ENCODE results near the gene SENP5. TPM values are rescaled to one million over a fixed set of nuclear protein-coding genes. Genes with fewer than 3 reads are reported as not detected.
"Not testable (repeated sequence)": the region's sequence is repeated elsewhere in the genome, so short reads cannot be mapped to it uniquely, and the experiment has no call there.

SENP5 gene
- total and polyA plus RNA-seq, 4 donors = 3.9 to 26.9 (median 14.3) TPM

DNA sequence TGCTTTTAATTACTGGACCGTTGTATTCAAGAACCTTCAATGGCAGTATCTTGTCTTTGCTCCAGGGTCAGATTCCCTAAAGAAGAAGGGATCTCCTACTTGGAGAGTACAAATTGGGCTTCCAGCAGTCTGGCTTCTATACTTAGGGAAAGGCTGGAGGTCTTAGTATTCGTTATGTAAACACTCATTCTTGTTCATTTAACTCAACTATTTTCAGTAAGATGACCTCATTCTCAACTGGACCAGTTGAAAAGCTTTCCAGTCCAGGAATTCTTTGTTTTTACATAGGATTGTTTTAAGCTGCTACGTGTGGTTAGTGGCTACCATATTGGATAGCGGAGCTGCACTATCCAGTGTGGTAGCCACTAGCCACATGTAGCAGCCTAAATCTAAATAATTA is 4.6 kb downstream of the SENP5 start:
- Histone ChIP-seq H3K27ac (ENCODE audit: low read depth in 1 of 2, low read length in 2 of 2) (no peak overlapping the region), H3K4me3 (ENCODE audit: low read depth in 1 of 3, low read length in 3 of 3) (no peak overlapping the region), H3K9me3 (ENCODE audit: control insufficient read depth in 4 of 4, low read length in 3 of 4) (no peaks in the 10 kb centered on the region), H3K27me3 (ENCODE audit: control insufficient read depth in 4 of 4, insufficient read depth in 4 of 4, low read length in 3 of 4) (no peaks in the 10 kb centered on the region), H3K4me1 (ENCODE audit: control insufficient read depth in 4 of 4, insufficient read depth in 4 of 4, low read length in 3 of 4) (peaks cover 8 to 20% (median 15%) of the 10 kb centered on the region in 4 donors), H3K36me3 (ENCODE audit: control insufficient read depth in 4 of 4, insufficient read depth in 3 of 4, low read depth in 1 of 4, low read length in 3 of 4) (peaks cover 0 to 3% (median 0%) of the 10 kb centered on the region in 4 donors), H3K9ac (ENCODE audit: low read depth in 1 of 2, low read length in 2 of 2) (no peak overlapping the region)
- no peak for DNase-seq (ENCODE audit: low spot score)
- WGBS = 93% methylated on average over 4 of the region's 4 CpGs
- TF ChIP-seq, protein P1, sequence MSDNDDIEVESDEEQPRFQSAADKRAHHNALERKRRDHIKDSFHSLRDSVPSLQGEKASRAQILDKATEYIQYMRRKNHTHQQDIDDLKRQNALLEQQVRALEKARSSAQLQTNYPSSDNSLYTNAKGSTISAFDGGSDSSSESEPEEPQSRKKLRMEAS (IDR thresholded peaks at IDR 0.05) = no peak
- TF ChIP-seq, protein P2, sequence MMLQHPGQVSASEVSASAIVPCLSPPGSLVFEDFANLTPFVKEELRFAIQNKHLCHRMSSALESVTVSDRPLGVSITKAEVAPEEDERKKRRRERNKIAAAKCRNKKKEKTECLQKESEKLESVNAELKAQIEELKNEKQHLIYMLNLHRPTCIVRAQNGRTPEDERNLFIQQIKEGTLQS (IDR thresholded peaks at IDR 0.05) = no peak
- no peak for TF ChIP-seq RXRA (IDR thresholded peaks at IDR 0.05)
- TF ChIP-seq, protein P3, sequence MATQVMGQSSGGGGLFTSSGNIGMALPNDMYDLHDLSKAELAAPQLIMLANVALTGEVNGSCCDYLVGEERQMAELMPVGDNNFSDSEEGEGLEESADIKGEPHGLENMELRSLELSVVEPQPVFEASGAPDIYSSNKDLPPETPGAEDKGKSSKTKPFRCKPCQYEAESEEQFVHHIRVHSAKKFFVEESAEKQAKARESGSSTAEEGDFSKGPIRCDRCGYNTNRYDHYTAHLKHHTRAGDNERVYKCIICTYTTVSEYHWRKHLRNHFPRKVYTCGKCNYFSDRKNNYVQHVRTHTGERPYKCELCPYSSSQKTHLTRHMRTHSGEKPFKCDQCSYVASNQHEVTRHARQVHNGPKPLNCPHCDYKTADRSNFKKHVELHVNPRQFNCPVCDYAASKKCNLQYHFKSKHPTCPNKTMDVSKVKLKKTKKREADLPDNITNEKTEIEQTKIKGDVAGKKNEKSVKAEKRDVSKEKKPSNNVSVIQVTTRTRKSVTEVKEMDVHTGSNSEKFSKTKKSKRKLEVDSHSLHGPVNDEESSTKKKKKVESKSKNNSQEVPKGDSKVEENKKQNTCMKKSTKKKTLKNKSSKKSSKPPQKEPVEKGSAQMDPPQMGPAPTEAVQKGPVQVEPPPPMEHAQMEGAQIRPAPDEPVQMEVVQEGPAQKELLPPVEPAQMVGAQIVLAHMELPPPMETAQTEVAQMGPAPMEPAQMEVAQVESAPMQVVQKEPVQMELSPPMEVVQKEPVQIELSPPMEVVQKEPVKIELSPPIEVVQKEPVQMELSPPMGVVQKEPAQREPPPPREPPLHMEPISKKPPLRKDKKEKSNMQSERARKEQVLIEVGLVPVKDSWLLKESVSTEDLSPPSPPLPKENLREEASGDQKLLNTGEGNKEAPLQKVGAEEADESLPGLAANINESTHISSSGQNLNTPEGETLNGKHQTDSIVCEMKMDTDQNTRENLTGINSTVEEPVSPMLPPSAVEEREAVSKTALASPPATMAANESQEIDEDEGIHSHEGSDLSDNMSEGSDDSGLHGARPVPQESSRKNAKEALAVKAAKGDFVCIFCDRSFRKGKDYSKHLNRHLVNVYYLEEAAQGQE (IDR thresholded peaks at IDR 0.05) = no peak
- TF ChIP-seq HNF4G (IDR thresholded peaks at IDR 0.05) = no peak
- no peak for TF ChIP-seq FOXA1 (IDR thresholded peaks at IDR 0.05)
- TF ChIP-seq RAD21 (IDR thresholded peaks at IDR 0.05) = no peak
- TF ChIP-seq FOXA2 (IDR thresholded peaks at IDR 0.05) = no peak

DNA sequence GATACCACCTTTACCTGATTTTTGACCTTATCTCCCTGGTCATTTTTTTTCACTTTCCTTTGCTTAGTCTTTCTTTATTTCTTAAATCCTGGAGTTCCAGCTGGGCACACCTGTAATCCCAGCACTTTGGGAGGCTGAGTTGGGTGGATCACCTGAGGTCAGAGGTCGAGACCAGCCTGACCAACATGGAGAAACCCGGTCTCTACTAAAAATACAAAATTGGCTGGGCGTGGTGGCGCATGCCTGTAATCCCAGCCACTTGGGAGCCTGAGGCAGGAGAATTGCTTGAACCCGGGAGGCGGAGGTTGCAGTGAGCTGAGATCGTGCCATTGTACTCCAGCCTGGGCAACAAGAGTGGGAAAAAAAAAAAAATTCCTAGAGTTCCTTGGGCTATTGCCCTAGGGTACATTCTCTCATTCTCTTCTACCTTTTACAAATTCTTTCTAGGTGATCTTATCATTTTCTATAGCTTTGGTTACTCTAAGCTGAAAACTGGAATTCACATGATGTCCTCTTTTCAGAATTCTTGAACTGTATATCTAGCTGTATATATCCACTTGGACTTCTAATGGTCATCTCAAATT is 6.9 kb downstream of the SENP5 start:
- H3K27me3 ChIP-seq (ENCODE audit: control insufficient read depth in 4 of 4, insufficient read depth in 4 of 4, low read length in 3 of 4); DNase-seq (ENCODE audit: low spot score); H3K4me1 ChIP-seq (ENCODE audit: control insufficient read depth in 4 of 4, insufficient read depth in 4 of 4, low read length in 3 of 4): not testable (repeated sequence)

DNA sequence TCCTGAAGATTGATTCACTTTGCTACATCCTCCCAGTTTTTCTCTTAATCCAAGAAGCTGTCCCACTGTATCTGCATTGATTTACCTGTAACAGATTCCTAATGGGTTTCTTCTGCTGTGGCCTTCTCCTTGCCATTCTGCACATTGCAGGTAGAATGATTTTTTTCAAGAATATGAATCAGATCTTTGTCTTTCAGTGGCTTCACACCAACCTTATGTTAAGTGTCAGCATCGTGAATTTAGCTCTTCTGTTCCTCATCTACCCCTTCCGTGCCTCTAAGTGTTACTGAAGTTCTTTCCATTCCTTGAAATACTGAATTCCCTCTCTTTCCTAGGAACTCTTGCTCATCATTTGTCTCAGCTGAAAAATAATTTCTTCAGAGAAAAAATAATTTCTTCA is 7.5 kb downstream of the SENP5 start:
- DNase-seq (ENCODE audit: low spot score) = no peak
- Histone ChIP-seq H3K4me1 (ENCODE audit: control insufficient read depth in 4 of 4, insufficient read depth in 4 of 4, low read length in 3 of 4) (no peaks in the 10 kb centered on the region), H3K36me3 (ENCODE audit: control insufficient read depth in 4 of 4, insufficient read depth in 3 of 4, low read depth in 1 of 4, low read length in 3 of 4) (peaks cover 0 to 3% (median 0%) of the 10 kb centered on the region in 4 donors), H3K9ac (ENCODE audit: low read depth in 1 of 2, low read length in 2 of 2) (no peak overlapping the region), H3K9me3 (ENCODE audit: control insufficient read depth in 4 of 4, low read length in 3 of 4) (no peaks in the 10 kb centered on the region), H3K27me3 (ENCODE audit: control insufficient read depth in 4 of 4, insufficient read depth in 4 of 4, low read length in 3 of 4) (no peaks in the 10 kb centered on the region), H3K4me3 (ENCODE audit: low read depth in 1 of 3, low read length in 3 of 3) (no peak overlapping the region), H3K27ac (ENCODE audit: low read depth in 1 of 2, low read length in 2 of 2) (no peak overlapping the region)
- TF ChIP-seq YY1 (IDR thresholded peaks at IDR 0.05) (no peak), RXRA (IDR thresholded peaks at IDR 0.05) (no peak), HNF4G (IDR thresholded peaks at IDR 0.05) (no peak), SP1 (IDR thresholded peaks at IDR 0.05) (no peak), GABPA (IDR thresholded peaks at IDR 0.05 in 1 of 2, conservative IDR thresholded peaks at IDR 0.05 in 1 of 2) (no peak), NR2F2 (IDR thresholded peaks at IDR 0.05) (no peak)
- TF ChIP-seq, protein P4, sequence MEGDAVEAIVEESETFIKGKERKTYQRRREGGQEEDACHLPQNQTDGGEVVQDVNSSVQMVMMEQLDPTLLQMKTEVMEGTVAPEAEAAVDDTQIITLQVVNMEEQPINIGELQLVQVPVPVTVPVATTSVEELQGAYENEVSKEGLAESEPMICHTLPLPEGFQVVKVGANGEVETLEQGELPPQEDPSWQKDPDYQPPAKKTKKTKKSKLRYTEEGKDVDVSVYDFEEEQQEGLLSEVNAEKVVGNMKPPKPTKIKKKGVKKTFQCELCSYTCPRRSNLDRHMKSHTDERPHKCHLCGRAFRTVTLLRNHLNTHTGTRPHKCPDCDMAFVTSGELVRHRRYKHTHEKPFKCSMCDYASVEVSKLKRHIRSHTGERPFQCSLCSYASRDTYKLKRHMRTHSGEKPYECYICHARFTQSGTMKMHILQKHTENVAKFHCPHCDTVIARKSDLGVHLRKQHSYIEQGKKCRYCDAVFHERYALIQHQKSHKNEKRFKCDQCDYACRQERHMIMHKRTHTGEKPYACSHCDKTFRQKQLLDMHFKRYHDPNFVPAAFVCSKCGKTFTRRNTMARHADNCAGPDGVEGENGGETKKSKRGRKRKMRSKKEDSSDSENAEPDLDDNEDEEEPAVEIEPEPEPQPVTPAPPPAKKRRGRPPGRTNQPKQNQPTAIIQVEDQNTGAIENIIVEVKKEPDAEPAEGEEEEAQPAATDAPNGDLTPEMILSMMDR (IDR thresholded peaks at IDR 0.05; ENCODE audit: low read depth, low read length, missing input control) = no peak
- TF ChIP-seq, protein P5, sequence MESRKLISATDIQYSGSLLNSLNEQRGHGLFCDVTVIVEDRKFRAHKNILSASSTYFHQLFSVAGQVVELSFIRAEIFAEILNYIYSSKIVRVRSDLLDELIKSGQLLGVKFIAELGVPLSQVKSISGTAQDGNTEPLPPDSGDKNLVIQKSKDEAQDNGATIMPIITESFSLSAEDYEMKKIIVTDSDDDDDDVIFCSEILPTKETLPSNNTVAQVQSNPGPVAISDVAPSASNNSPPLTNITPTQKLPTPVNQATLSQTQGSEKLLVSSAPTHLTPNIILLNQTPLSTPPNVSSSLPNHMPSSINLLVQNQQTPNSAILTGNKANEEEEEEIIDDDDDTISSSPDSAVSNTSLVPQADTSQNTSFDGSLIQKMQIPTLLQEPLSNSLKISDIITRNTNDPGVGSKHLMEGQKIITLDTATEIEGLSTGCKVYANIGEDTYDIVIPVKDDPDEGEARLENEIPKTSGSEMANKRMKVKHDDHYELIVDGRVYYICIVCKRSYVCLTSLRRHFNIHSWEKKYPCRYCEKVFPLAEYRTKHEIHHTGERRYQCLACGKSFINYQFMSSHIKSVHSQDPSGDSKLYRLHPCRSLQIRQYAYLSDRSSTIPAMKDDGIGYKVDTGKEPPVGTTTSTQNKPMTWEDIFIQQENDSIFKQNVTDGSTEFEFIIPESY (IDR thresholded peaks at IDR 0.05) = no peak
- WGBS = 95% methylated on average over 2 of the region's 2 CpGs

More for the DNA sequence above, 6.9 kb downstream of the SENP5 start:
- H3K27ac ChIP-seq (ENCODE audit: low read depth in 1 of 2, low read length in 2 of 2); H3K9me3 ChIP-seq (ENCODE audit: control insufficient read depth in 4 of 4, low read length in 3 of 4); H3K9ac ChIP-seq (ENCODE audit: low read depth in 1 of 2, low read length in 2 of 2); H3K4me3 ChIP-seq (ENCODE audit: low read depth in 1 of 3, low read length in 3 of 3); H3K36me3 ChIP-seq (ENCODE audit: control insufficient read depth in 4 of 4, insufficient read depth in 3 of 4, low read depth in 1 of 4, low read length in 3 of 4): not testable (repeated sequence)
- 92% methylated on average over 7 of the region's 7 CpGs for WGBS
